Stimulated activated CD4-positive, alpha-beta T cell treated with anti-CD3 and anti-CD28 coated beads, TNF-alpha, amount 100 ng/mL, for 1 hour (primary cell): Measurements from ENCODE around the gene REN.

ENCODE experiments used
- DNase-seq, 3 donors: peaks; one replicate each; pipeline ENCODE4 v3.0.0-alpha.2; 2020; ENCODE audit warnings: low read depth in 3 of 3, low spot score in 1 of 3

Gene REN

DNA sequence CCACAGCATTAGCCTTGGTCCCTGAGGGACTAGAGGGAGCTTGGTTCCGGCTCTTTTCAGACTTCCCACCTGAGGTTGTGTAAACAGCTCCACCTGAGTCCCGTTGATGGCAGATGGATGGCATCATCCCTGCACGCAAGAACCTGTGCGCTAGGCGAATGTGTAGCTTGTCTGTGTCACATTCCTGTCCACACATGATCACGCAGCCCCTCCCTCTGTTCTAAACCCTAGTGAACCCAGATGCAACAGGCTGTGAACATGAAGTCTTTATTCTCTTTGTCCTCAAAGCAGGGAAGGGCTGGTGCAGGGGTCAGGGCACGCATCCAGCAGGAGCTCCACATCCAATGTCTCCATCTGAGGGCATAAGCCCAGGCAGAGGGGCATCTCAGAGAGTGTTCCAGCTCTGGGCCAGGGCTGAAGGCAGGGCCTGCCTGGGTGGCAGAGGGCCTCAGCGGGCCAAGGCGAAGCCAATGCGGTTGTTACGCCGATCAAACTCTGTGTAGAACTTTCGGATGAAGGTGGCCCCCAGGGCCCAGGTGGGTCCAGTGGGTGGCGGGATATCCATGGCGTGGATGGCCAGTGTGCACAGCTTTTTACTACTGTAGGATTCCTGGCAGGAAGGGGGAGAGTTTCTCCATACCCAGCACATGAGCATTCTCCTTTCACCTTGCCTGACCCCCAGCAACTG, 11.4 kb downstream of the REN start:
- no peak for DNase-seq

DNA sequence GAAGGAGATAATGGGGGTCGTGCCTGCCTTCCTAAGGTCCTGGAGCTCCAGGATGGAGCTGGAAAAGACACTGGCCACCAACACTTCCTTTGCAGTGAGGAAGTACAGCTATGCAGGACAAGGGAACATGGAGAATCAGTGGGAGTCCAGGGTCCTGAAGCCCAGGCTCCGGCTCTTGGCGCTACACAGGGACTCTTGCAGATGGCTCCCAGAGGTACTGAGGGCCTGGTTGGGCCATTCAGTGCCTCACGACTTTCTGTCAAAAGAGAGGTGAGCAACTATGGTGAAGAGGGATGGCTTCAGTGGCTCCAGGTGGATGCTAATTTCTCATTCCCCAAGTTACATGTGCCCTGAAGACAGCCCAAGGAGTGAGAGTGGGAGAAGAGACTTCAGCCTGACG, 12.5 kb downstream of the REN start:
- no peak for DNase-seq

GRCh38 chr1:204152310-204153044, 13.7 kb downstream of the REN start:
- no peak for DNase-seq

DNA sequence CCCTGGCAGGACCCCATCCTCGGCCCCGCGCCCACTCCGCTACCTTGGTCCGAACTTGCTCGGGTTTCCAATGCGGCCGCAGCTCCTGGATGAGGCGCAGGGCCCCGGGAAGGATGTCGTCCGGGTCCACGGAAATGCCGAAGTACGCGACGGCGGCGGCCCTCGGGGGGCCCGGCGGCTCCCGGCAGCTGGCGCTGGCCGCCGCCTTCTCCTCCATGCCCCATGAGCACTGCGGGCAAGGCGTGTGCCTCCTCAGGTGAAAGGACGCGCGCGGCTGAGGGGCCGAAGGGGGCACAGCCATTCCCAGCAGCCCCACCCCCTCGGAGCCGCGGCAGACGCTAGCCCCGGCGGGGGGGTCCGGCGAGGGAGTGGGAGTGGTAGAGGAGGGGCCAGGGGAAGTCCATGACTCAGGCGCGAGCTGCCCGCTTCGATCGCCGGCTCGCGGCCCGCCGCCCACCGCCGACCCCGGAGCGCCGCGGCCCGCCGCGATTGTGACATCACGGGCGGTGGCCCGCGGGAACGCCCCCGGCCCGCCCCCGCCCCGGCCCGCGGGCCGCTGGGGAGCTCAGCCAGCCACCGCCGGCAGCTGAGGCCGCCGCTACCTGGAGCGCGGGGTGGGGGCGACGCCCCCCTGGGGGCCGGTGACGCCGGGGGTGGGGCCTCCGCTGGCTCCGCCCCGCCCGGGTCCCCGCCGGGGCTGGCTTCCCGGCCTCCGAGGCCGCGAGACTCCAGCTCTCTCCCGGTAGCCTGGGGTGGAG, 14.4 kb downstream of the REN start, which contains the start of gene ETNK2:
Gene ETNK2, minus strand, starts transcription at position 493 of the 758 bp plus-strand sequence. Its CDS starts 192 bp downstream, at position 301.
- DNase-seq: peak; percentile 7 to 41 (median 35)

DNA sequence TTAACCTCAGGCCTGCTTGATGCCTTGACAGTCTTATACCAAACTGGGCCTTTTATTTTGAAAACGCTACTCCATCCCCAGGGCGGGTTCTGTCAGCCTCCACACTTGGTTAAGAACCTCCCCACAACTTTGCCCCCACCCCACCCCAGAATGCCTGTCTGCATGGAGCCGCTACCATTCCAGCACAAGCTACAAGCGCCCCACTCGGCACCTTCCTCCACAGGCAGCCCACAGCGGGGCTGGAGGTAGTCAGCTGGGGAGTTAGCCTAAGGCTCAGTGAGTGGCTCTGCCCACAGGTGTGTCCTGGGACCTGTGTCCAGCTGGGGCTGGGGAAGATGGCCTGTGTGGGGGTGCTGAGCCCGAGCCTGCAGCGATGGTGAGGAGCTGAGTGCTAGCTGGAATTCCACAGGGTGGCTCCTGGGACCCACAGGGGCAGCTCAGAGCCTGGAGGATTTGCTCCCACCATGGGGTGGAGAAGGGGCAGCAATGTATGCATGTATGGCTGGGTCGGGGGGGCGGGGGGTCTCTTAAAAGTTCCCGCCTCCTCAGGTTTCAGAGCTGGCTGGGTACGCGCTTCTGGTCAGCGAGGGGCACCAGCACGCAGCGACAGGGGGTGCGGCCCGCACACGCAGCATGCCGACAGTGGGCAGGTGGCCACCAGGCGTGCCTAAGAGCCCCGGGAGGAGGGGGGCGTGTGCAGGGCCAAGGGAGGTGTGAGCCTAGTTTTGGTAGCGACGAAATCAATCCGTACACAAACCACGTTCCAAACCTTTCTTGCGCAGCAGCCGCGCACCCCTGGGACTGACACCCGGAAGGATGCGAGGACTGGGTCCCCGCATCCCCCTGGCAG, 15.2 kb downstream of the REN start:
- DNase-seq: no peak

GRCh38 chr1:204149635-204150565, 16.2 kb downstream of the REN start:
- no peak for DNase-seq

GRCh38 chr1:204149107-204149506, 17.0 kb downstream of the REN start:
- DNase-seq: no peak

- no peak for DNase-seq
Measured at GRCh38 chr1:204147406-204148383, 18.4 kb downstream of the REN start.

DNA sequence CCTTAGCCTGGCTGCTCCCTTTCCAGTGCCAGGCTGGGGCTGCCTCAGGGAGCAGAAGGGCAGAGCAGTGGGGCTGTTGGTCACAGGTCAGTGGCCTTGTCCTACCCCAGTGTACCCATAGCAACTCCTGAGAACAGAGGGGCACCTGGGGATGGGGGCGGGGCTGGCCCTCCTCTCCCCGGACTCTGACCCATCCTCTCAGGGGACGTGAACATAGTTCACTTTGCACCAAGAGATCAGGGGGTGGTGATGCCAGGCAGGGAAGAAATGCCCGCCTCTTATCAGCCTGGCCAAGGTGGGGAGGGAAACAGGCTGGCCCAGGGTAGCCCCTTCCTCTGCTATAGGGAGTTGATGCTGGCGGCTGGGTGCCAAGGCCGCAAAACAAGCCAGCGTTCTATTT, 19.2 kb downstream of the REN start:
- DNase-seq: no peak

DNA sequence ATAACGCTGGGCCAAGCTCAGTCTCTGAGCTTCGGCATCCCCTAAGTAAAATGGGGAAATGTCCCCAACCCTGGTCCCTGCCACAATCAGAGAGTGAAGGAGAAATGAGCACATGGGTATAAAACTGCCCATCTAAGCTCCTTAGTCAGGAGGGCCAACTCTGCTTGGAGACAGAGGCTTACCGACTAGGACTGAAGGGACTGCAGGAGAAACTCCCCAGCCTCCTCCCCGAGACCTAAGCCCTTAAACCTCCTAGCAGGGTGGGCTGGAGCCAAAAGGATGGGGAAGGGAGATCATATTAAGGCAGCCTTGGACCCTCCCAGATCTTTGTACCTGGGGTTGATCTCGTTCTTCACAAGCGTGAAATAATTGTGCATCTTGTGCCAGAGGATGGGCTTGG, 19.8 kb downstream of the REN start:
- no peak for DNase-seq

- DNase-seq: no peak
Measured at GRCh38 chr1:204145033-204145504, 21.1 kb downstream of the REN start.

DNA sequence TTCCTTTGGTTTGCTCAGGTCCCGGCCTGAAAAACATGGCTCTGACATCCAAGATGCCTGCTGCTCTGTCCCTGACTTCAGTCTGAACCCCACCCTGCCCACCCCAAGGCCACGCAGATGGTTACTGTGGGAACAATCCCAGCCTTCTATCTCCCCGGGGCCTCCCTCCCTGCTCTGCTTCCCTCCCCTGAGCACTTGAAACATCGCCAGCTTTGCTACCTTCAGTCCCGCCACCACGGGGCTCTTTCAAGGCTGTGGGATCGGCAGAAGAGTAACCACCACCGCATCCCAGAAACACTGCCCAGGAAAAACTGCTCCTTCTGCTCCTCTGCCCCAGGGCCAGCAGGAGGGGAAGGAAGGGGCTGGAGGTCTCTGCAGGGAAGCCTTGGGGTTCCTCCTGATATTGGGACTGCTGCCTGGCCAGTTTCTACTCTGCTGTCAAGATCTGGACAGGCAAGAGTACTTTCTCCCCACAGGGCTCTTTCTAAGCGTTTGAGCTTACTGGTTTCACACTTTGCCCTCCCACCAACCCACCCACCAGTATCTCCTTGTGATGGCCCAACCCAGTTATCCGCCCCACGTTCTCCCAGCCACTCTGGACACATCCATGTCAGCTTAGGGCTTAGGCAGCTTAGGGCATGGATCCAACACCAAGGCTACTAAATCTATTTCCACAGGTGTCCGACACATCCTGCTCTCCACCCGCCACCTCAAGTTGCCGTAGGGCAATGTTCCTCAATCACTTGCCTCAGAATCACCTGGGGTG, 22.7 kb downstream of the REN start:
- no peak for DNase-seq

DNA sequence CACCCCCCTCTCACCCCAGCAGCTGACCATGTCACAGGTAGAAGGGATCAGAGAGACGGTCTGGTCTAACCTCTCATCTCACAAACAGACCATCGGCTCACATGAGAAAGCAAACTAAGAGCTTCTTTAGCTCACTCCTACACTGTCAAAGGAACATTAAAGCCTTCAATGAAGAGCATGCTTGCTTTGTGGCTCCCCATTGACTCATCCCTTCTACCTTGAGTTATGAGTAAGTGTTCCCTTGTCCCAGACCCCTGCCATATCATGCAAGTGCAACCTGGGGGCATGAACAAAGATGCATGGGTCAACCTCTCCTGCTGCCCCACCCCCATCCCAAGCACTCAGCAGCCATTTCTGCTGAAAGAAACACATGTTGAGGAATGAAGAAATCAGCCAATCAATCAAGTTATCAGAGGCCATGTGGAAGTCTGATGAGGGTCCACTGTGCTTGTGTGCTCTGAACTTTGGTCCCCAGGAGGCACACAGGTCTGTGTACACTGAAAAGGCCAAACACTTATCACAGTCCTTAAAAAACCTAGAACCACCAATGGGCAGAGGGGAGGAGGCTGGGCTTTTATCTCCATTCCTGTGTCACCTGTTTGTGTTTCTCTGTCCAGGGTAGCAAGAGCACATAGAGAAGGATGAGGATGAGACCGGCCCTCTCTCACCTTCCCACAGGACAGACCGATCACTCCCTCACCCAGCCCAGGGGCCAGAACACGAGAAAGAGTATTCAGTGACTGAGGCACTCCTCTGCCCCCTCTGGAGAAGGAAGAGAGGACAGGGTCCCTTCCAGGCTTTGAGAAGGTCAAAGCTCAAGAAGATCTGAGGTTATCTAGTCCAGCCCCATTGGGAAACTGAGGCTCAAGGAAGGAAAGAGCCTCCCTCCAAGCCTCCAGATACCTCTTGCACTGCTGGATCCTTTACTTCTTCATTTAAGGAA, 23.8 kb downstream of the REN start:
- DNase-seq: no peak

DNA sequence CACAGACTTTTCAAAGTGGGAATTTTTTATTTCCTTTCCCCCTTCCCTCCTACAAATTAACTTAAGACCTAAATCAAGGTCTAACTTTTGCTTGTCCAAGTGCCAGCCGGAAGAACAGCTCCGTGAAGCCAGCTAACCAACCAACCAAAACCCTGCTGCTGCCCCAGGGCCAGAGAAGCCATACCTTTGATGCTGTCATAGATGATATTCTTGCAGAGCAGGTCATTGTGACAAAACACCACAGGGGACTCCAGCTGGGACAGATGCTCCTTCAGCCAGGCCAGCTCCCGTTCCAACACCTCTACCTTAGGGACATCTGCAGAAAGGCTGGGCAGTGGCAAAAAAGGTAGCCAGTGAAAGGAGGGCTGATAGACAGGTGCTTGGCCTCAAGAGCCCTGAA, 25.0 kb downstream of the REN start:
- DNase-seq: no peak

DNA sequence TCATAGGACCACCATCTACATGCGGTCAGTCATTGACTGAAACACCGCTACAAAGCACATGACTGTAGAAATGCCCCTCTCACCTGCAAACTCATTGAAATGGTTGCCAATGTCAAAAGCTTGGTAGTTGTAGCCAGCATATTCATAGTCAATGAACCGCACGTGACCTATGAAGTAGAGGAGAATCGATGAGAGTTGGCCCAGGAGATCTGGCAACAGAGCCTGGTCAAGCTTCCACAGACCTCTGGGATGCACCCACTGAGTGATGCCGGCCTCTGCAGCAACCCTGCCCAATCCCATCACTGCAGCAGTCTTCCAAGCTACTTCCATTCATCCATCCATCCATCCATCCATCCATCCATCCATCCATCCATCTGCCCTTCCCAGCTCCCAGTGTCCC, 26.2 kb downstream of the REN start:
- no peak for DNase-seq

DNA sequence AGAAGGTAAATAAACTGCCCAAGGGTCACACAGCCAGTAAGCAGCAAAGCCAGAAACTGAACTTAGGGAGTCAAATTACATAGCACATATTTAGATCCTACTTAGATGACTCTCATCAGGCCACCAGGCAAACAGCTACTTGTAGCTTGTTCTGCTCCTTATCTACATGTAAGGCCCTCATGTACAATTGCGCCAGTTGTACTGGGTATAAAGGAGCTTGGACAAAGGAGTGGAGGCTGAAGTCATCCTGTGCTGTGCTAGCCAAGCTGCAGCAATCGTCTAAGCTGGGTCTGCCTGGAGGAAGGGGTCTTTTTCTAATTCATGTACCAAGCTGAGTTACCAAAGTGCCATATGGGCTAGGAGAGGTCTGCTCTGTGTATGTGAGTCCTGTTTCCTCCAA, 27.0 kb downstream of the REN start:
- no peak for DNase-seq

GRCh38 chr1:204136814-204137213, 29.3 kb downstream of the REN start:
- DNase-seq: no peak
